Ovary (tissue), 3 donors: ENCODE results near the gene DYNC2I2.

Experiments used
- CTCF ChIP-seq, 3 donors: fragments of 450-650 bp in 2 of 3; fragments of 200-600 bp in 1 of 3; IDR thresholded peaks; one replicate each; pipeline versions ENCODE4 v1.5.1 to v1.8.0; 2016 to 2022; ENCODE audit warnings: antibody characterized with exemption in 3 of 3, mild to moderate bottlenecking in 1 of 3
- EP300 ChIP-seq: sonication (generic); formaldehyde crosslinking; IDR thresholded peaks from one replicate; pipeline ENCODE4 v1.6.1; 2017; ENCODE audit warnings: antibody characterized with exemption
- POLR2A ChIP-seq: fragments of 450-650 bp; IDR thresholded peaks from one replicate; pipeline ENCODE4 v1.6.1; 2017; ENCODE audit warnings: antibody characterized with exemption, mild to moderate bottlenecking, moderate library complexity
- donor health status: DM: no; HTN: no; CAD: no.

- TF ChIP-seq CTCF (IDR thresholded peaks at IDR 0.05) (no peak), EP300 (no peak), POLR2A (no peak)
These were observed 19.0 kb downstream of the DYNC2I2 start for GRCh38 chr9:128637656-128638055.
